ENCODE results near the gene KMT2C.

DNA sequence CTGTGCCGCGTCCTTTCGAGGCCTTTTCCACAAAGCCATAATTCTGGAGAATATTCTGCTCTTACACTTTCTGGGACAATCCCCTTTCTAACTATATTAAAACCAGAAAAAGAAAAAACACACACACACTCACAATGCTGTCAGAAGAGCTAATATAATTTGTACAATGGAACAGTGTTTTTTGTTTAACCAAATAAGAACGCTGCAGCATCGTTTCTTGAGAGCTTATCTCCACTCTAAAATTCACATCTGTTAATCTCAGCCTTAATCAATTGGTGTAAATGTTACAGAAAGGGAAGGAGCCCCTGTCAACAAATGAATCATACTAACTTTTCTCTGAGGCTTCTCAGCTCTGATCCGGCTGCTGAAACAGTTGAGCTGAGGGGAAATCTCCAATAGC is 286.4 kb downstream of the KMT2C start:
- TF ChIP-seq POLR2A (IDR thresholded peaks at IDR 0.05) = no peak
- TF ChIP-seq, protein P1, sequence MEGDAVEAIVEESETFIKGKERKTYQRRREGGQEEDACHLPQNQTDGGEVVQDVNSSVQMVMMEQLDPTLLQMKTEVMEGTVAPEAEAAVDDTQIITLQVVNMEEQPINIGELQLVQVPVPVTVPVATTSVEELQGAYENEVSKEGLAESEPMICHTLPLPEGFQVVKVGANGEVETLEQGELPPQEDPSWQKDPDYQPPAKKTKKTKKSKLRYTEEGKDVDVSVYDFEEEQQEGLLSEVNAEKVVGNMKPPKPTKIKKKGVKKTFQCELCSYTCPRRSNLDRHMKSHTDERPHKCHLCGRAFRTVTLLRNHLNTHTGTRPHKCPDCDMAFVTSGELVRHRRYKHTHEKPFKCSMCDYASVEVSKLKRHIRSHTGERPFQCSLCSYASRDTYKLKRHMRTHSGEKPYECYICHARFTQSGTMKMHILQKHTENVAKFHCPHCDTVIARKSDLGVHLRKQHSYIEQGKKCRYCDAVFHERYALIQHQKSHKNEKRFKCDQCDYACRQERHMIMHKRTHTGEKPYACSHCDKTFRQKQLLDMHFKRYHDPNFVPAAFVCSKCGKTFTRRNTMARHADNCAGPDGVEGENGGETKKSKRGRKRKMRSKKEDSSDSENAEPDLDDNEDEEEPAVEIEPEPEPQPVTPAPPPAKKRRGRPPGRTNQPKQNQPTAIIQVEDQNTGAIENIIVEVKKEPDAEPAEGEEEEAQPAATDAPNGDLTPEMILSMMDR (IDR thresholded peaks at IDR 0.05) = no peak

All from stomach (tissue), 4 donors.